ENCODE results near the gene OR2L8. TPM values are rescaled to one million over a fixed set of nuclear protein-coding genes. Genes with fewer than 3 reads are reported as not detected.

Gene OR2L8
- total RNA-seq, 1 donor from 2014 or later = 0.61 TPM

GRCh38 chr1:247908766-247909165 is 39.9 kb upstream of the OR2L8 start:
- Mint-ChIP-seq H3K36me3 (ENCODE audit: unreplicated experiment) (no peaks in the 10 kb centered on the region), H3K27ac (ENCODE audit: unreplicated experiment) (no peak overlapping the region), H3K4me1 (ENCODE audit: low read depth, unreplicated experiment) (no peaks in the 10 kb centered on the region), H3K4me3 (ENCODE audit: unreplicated experiment) (no peak overlapping the region), H3K27me3 (ENCODE audit: unreplicated experiment) (no peaks in the 10 kb centered on the region), H3K9me3 (ENCODE audit: unreplicated experiment) (peaks cover 4% of the 10 kb centered on the region)
- no peak for DNase-seq
- no peak for TF ChIP-seq CTCF (IDR thresholded peaks at IDR 0.05; ENCODE audit: partially characterized antibody, unreplicated experiment)

GRCh38 chr1:247913786-247914185 is 34.9 kb upstream of the OR2L8 start:
- Mint-ChIP-seq H3K9me3 (ENCODE audit: unreplicated experiment) (no peaks in the 10 kb centered on the region), H3K36me3 (ENCODE audit: unreplicated experiment) (no peaks in the 10 kb centered on the region), H3K4me1 (ENCODE audit: low read depth, unreplicated experiment) (no peaks in the 10 kb centered on the region), H3K27me3 (ENCODE audit: unreplicated experiment) (no peaks in the 10 kb centered on the region), H3K27ac (ENCODE audit: unreplicated experiment) (no peak overlapping the region), H3K4me3 (ENCODE audit: unreplicated experiment) (no peak overlapping the region)
- TF ChIP-seq CTCF (IDR thresholded peaks at IDR 0.05; ENCODE audit: partially characterized antibody, unreplicated experiment) = no peak
- no peak for DNase-seq

- H3K4me1 Mint-ChIP-seq (ENCODE audit: low read depth, unreplicated experiment) = no peaks in the 10 kb centered on the region
Observed at GRCh38 chr1:247914941-247915662, 33.6 kb upstream of the OR2L8 start.

GRCh38 chr1:247919952-247920351 is 28.7 kb upstream of the OR2L8 start, which contains the start of gene OR2T8:
Gene OR2T8, plus strand, starts transcription at chr1:247920252. Its CDS starts 766 bp downstream, at chr1:247921018.
- Mint-ChIP-seq H3K9me3 (ENCODE audit: unreplicated experiment) (no peaks in the 10 kb centered on the region), H3K27me3 (ENCODE audit: unreplicated experiment) (no peaks in the 10 kb centered on the region), H3K27ac (ENCODE audit: unreplicated experiment) (no peak within 1 kb of the TSS), H3K4me1 (ENCODE audit: low read depth, unreplicated experiment) (no peaks in the 10 kb centered on the region), H3K4me3 (ENCODE audit: unreplicated experiment) (no peak within 1 kb of the TSS), H3K36me3 (ENCODE audit: unreplicated experiment) (no peaks in the 10 kb centered on the region)
- TF ChIP-seq CTCF (IDR thresholded peaks at IDR 0.05; ENCODE audit: partially characterized antibody, unreplicated experiment) = no peak
- DNase-seq = no peak

More at GRCh38 chr1:247914941-247915662, 33.6 kb upstream of the OR2L8 start:
- H3K27me3 Mint-ChIP-seq (ENCODE audit: unreplicated experiment) = no peaks in the 10 kb centered on the region
- no peaks in the 10 kb centered on the region for H3K9me3 Mint-ChIP-seq (ENCODE audit: unreplicated experiment)
- no peak for TF ChIP-seq CTCF (IDR thresholded peaks at IDR 0.05; ENCODE audit: partially characterized antibody, unreplicated experiment)
- H3K4me3 Mint-ChIP-seq (ENCODE audit: unreplicated experiment) = no peak overlapping the region
- H3K27ac Mint-ChIP-seq (ENCODE audit: unreplicated experiment) = no peak overlapping the region
- H3K36me3 Mint-ChIP-seq (ENCODE audit: unreplicated experiment) = no peaks in the 10 kb centered on the region
- no peak for DNase-seq

- Mint-ChIP-seq H3K4me3 (ENCODE audit: unreplicated experiment) (no peak overlapping the region), H3K27me3 (ENCODE audit: unreplicated experiment) (no peaks in the 10 kb centered on the region), H3K9me3 (ENCODE audit: unreplicated experiment) (no peaks in the 10 kb centered on the region), H3K27ac (ENCODE audit: unreplicated experiment) (no peak overlapping the region), H3K4me1 (ENCODE audit: low read depth, unreplicated experiment) (no peaks in the 10 kb centered on the region), H3K36me3 (ENCODE audit: unreplicated experiment) (no peaks in the 10 kb centered on the region)
- TF ChIP-seq CTCF (IDR thresholded peaks at IDR 0.05; ENCODE audit: partially characterized antibody, unreplicated experiment) = no peak
- DNase-seq = no peak
Observed at GRCh38 chr1:247923941-247924340, 24.7 kb upstream of the OR2L8 start.

Measured in glutamatergic neuron (in vitro differentiated cells).